CD8-positive, alpha-beta memory T cell (primary cell): Measurements from ENCODE around the gene SGCD. TPM values are rescaled to one million over a fixed set of nuclear protein-coding genes. Genes with fewer than 3 reads are reported as not detected.

ENCODE experiments used
- CTCF ChIA-PET: fragments of 350-600 bp; sonication (Branson Sonifier 250); formaldehyde crosslinking; loops from one replicate; lab custom pipeline; 2021; ENCODE audit warnings: antibody characterized with exemption; lab: Charles Lee
- POLR2A ChIA-PET: fragments of 350-600 bp; sonication (Branson Sonifier 250); formaldehyde crosslinking; loops from one replicate; lab custom pipeline; 2021; ENCODE audit warnings: antibody characterized with exemption; lab: Charles Lee
- DNase-seq, 5 donors: peaks; one replicate each; pipeline versions ENCODE4 v3.0.0 to v3.0.0-alpha.2; 2020 to 2022; ENCODE audit warnings: mixed read lengths in 1 of 5
- H3K27ac ChIP-seq: one replicate; pipeline ENCODE4 v1.7.0; 2013; ENCODE audit warnings: low read depth, mild to moderate bottlenecking, low read length, moderate library complexity
- H3K27me3 ChIP-seq: 2 replicates; pipeline ENCODE4 v1.7.0; 2013; ENCODE audit warnings: low read length, mild to moderate bottlenecking; ENCODE audit not compliant: insufficient read depth, poor library complexity, severe bottlenecking
- H3K36me3 ChIP-seq: 2 replicates; pipeline ENCODE4 v1.7.0; 2013; ENCODE audit warnings: mild to moderate bottlenecking, low read length, moderate library complexity; ENCODE audit not compliant: insufficient read depth
- H3K4me1 ChIP-seq: 2 replicates; pipeline ENCODE4 v1.7.0; 2013; ENCODE audit warnings: mild to moderate bottlenecking, low read length, moderate library complexity; ENCODE audit not compliant: insufficient read depth
- H3K4me3 ChIP-seq: 2 replicates; pipeline ENCODE4 v1.7.0; 2013; ENCODE audit warnings: mild to moderate bottlenecking, low read length
- H3K9me3 ChIP-seq: 2 replicates; pipeline ENCODE4 v1.7.0; 2013; ENCODE audit warnings: mild to moderate bottlenecking, low read length
- H3K27ac Mint-ChIP-seq, 8 donors: one replicate each; pipeline ENCODE4 v1.8.0; 2020 to 2021; ENCODE audit warnings: mixed read lengths in 8 of 8, mild to moderate bottlenecking in 6 of 8, inconsistent platforms in 3 of 8, moderate library complexity in 3 of 8
- H3K27me3 Mint-ChIP-seq, 2 donors: one replicate each; pipeline ENCODE4 v1.8.0; 2020 to 2021; ENCODE audit warnings: mixed read lengths in 2 of 2, mild to moderate bottlenecking in 1 of 2, moderate library complexity in 1 of 2
- H3K36me3 Mint-ChIP-seq, 3 donors: one replicate each; pipeline ENCODE4 v1.8.0; 2020 to 2021; ENCODE audit warnings: mixed read lengths in 3 of 3, inconsistent platforms in 1 of 3, mild to moderate bottlenecking in 1 of 3
- H3K4me1 Mint-ChIP-seq, 3 donors: one replicate each; pipeline ENCODE4 v1.8.0; 2020 to 2021; ENCODE audit warnings: mixed read lengths in 3 of 3, inconsistent platforms in 1 of 3, mild to moderate bottlenecking in 1 of 3
- H3K4me3 Mint-ChIP-seq, 7 donors: one replicate each; pipeline ENCODE4 v1.8.0; 2020 to 2021; ENCODE audit warnings: mixed read lengths in 7 of 7, mild to moderate bottlenecking in 6 of 7, moderate library complexity in 4 of 7, inconsistent platforms in 2 of 7
- H3K9me3 Mint-ChIP-seq, 5 donors: one replicate each; pipeline ENCODE4 v1.8.0; 2020 to 2022; ENCODE audit warnings: mixed read lengths in 5 of 5, mild to moderate bottlenecking in 3 of 5, moderate library complexity in 2 of 5, inconsistent platforms in 1 of 5
- polyA plus RNA-seq: library from polyadenylated mRNA; unstranded; fragments of 300-500 nt; fragmentation: Illumina TruSeq; gene quantifications from one replicate; pipeline ENCODE4 v1.2.3, GENCODE V29; 2021
- total RNA-seq, 2 experiments: library from RNA; stranded (reverse); gene quantifications; one replicate each; pipeline ENCODE4 v1.2.3, GENCODE V29; 2021

The SGCD gene
- total and polyA plus RNA-seq, 3 experiments from 2014 or later = 0.11 to 0.14 (median 0.11) TPM

DNA sequence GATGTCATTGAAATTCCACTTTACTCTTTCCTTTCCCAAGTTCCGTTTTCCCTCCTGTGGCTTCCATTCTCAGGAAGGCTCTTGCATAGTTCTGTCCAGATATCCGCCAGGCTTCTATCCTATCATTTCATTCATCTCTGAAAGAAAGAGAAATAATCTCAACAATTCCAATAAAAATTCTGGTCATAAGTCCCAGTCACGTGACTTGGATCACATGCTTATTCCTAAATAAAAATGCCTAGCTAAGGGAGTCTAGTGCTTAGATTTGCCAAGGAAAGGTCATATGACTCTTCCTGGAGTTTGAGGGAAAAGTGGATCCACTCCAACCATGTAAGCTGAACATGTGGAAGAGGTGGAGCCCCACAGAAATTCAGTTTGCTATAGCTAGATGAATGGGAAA lies 377.2 kb downstream of the SGCD start:
- DNase-seq = no peak
- ChIA-PET CTCF (no interaction called here), POLR2A (no interaction called here)
- H3K4me3 ChIP-seq = no peak overlapping the region
- H3K9me3 ChIP-seq = no peaks in the 10 kb centered on the region
- H3K9me3 Mint-ChIP-seq = no peaks in the 10 kb centered on the region
- H3K27me3 ChIP-seq = no peaks in the 10 kb centered on the region
- H3K36me3 Mint-ChIP-seq = no peaks in the 10 kb centered on the region
- H3K27ac ChIP-seq = no peak overlapping the region
- H3K27me3 Mint-ChIP-seq = peaks cover under 1 to 20% of the 10 kb centered on the region in 2 donors
- H3K36me3 ChIP-seq = no peaks in the 10 kb centered on the region
- H3K27ac Mint-ChIP-seq = no peak overlapping the region
- H3K4me1 Mint-ChIP-seq = no peaks in the 10 kb centered on the region
- H3K4me3 Mint-ChIP-seq = no peak overlapping the region
- no peaks in the 10 kb centered on the region for H3K4me1 ChIP-seq

GRCh38 chr5:156706631-156707030 lies 379.7 kb downstream of the SGCD start:
- no peaks in the 10 kb centered on the region for H3K36me3 ChIP-seq
- no peak overlapping the region for H3K4me3 ChIP-seq
- no peaks in the 10 kb centered on the region for H3K9me3 ChIP-seq
- H3K27ac ChIP-seq = no peak overlapping the region
- Mint-ChIP-seq H3K4me1 (no peaks in the 10 kb centered on the region), H3K27me3 (peaks cover 7 to 32% of the 10 kb centered on the region in 2 donors), H3K27ac (no peak overlapping the region), H3K4me3 (no peak overlapping the region), H3K9me3 (no peaks in the 10 kb centered on the region), H3K36me3 (no peaks in the 10 kb centered on the region)
- ChIA-PET CTCF (no interaction called here), POLR2A (no interaction called here)
- no peak for DNase-seq
- no peaks in the 10 kb centered on the region for H3K27me3 ChIP-seq
- H3K4me1 ChIP-seq = no peaks in the 10 kb centered on the region

GRCh38 chr5:156707750-156708149 lies 380.8 kb downstream of the SGCD start:
- H3K9me3 ChIP-seq = no peaks in the 10 kb centered on the region
- Mint-ChIP-seq H3K9me3 (no peaks in the 10 kb centered on the region), H3K4me1 (no peaks in the 10 kb centered on the region), H3K27ac (no peak overlapping the region), H3K36me3 (no peaks in the 10 kb centered on the region), H3K27me3 (peaks cover 10 to 43% of the 10 kb centered on the region in 2 donors), H3K4me3 (no peak overlapping the region)
- ChIA-PET CTCF (no interaction called here), POLR2A (no interaction called here)
- H3K4me3 ChIP-seq = no peak overlapping the region
- no peak overlapping the region for H3K27ac ChIP-seq
- DNase-seq = no peak
- no peaks in the 10 kb centered on the region for H3K36me3 ChIP-seq
- H3K27me3 ChIP-seq = no peaks in the 10 kb centered on the region
- H3K4me1 ChIP-seq = no peaks in the 10 kb centered on the region

- CTCF ChIA-PET = no interaction called here
Measured at GRCh38 chr5:156715287-156715686, 388.3 kb downstream of the SGCD start.

GRCh38 chr5:156716591-156717380 lies 389.8 kb downstream of the SGCD start:
- no peaks in the 10 kb centered on the region for H3K36me3 Mint-ChIP-seq
- H3K9me3 Mint-ChIP-seq = no peaks in the 10 kb centered on the region
- DNase-seq = no peak
- H3K27ac ChIP-seq = no peak overlapping the region
- no peaks in the 10 kb centered on the region for H3K9me3 ChIP-seq
- H3K4me3 Mint-ChIP-seq = no peak overlapping the region
- ChIA-PET POLR2A (no interaction called here), CTCF (no interaction called here)
- H3K4me1 ChIP-seq = no peaks in the 10 kb centered on the region
- H3K27ac Mint-ChIP-seq = peak overlapping the region in 1 of 8 donors; percentile 80
- no peaks in the 10 kb centered on the region for H3K4me1 Mint-ChIP-seq
- H3K4me3 ChIP-seq = no peak overlapping the region
- H3K36me3 ChIP-seq = no peaks in the 10 kb centered on the region
- no peaks in the 10 kb centered on the region for H3K27me3 ChIP-seq
- peaks cover 5 to 15% of the 10 kb centered on the region in 2 donors for H3K27me3 Mint-ChIP-seq

More at GRCh38 chr5:156715287-156715686, 388.3 kb downstream of the SGCD start:
- Histone ChIP-seq H3K4me3 (no peak overlapping the region), H3K27me3 (no peaks in the 10 kb centered on the region), H3K4me1 (no peaks in the 10 kb centered on the region), H3K36me3 (no peaks in the 10 kb centered on the region), H3K9me3 (no peaks in the 10 kb centered on the region), H3K27ac (no peak overlapping the region)
- Mint-ChIP-seq H3K4me3 (no peak overlapping the region), H3K4me1 (no peaks in the 10 kb centered on the region), H3K9me3 (no peaks in the 10 kb centered on the region), H3K27me3 (peaks cover 11 to 29% of the 10 kb centered on the region in 2 donors), H3K36me3 (no peaks in the 10 kb centered on the region), H3K27ac (no peak overlapping the region)
- DNase-seq = no peak
- POLR2A ChIA-PET = no interaction called here

DNA sequence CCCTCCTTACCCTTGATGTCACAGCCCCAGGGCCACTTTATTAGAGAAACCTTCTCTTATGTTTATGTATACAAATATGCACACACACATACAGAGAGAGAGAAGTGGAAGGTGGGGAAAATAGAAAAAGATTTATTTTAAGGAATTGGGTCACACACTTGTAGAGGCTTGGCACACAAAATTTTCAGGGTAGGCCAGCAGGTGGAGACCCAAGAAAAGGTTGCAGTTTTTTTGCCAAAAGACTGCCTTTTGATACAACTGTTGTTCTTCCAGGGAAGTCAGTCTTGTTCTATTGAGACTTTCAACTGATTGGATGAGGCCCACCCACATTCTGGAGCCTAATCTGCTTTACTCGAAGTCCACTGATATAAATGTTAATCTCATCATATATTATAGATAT lies 392.0 kb downstream of the SGCD start:
- Mint-ChIP-seq H3K27ac (no peak overlapping the region), H3K4me3 (no peak overlapping the region), H3K27me3 (peaks cover 0 to 3% of the 10 kb centered on the region in 2 donors), H3K4me1 (no peaks in the 10 kb centered on the region), H3K36me3 (no peaks in the 10 kb centered on the region), H3K9me3 (no peaks in the 10 kb centered on the region)
- Histone ChIP-seq H3K27me3 (no peaks in the 10 kb centered on the region), H3K27ac (no peak overlapping the region), H3K4me1 (no peaks in the 10 kb centered on the region), H3K36me3 (no peaks in the 10 kb centered on the region), H3K4me3 (no peak overlapping the region), H3K9me3 (no peaks in the 10 kb centered on the region)
- ChIA-PET CTCF (no interaction called here), POLR2A (no interaction called here)
- no peak for DNase-seq

DNA sequence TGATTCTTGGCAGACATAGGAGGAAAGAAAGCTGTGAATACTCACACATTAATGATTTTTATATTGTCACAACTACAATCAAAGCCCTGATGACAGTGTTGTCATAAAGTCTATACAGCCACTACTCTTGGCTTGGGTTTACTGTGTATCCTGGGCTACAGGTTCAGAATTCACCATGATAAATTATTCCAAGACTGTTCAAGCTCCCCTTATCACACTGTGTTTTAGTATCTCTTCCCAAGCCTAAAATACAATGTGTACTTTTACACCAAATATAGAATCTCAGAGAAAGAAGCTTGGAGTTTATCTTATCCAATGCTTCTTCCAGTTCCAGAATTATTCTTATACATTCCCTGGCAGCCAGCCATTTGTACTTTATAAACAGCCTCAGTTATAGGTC lies 395.4 kb downstream of the SGCD start:
- H3K36me3 Mint-ChIP-seq = no peaks in the 10 kb centered on the region
- H3K4me1 ChIP-seq = no peaks in the 10 kb centered on the region
- no peaks in the 10 kb centered on the region for H3K36me3 ChIP-seq
- H3K4me1 Mint-ChIP-seq = no peaks in the 10 kb centered on the region
- H3K27ac Mint-ChIP-seq = no peak overlapping the region
- no peaks in the 10 kb centered on the region for H3K27me3 ChIP-seq
- no peaks in the 10 kb centered on the region for H3K27me3 Mint-ChIP-seq
- no peak for DNase-seq
- H3K9me3 ChIP-seq = no peaks in the 10 kb centered on the region
- no peak overlapping the region for H3K4me3 Mint-ChIP-seq
- no peak overlapping the region for H3K27ac ChIP-seq
- CTCF ChIA-PET = no interaction called here
- no peaks in the 10 kb centered on the region for H3K9me3 Mint-ChIP-seq
- no peak overlapping the region for H3K4me3 ChIP-seq
- POLR2A ChIA-PET = no interaction called here

DNA sequence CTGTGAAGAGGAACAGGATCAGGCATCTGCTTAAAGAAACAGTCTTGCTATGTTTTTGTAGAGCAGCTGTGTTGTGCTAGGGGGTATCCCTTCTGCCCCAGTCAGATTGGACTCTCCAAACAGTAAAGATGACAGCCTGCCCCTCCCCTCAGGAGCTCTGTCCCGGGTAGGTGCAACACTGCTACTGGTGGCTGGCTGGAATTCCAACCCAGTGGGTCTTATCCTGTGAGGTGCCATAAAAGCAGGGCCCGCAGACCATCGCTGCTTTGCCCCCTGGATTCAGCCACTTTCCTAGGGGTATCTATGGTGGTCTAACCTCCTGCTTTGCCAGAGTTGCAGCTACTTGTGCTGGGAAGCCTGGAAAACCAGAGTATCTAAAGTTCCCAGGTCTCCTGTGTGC lies 408.5 kb downstream of the SGCD start:
- Mint-ChIP-seq H3K9me3 (no peaks in the 10 kb centered on the region), H3K36me3 (no peaks in the 10 kb centered on the region), H3K4me1 (no peaks in the 10 kb centered on the region), H3K27ac (peak overlapping the region in 1 of 8 donors; percentile 16), H3K27me3 (peaks cover 5 to 25% of the 10 kb centered on the region in 2 donors), H3K4me3 (no peak overlapping the region)
- H3K9me3 ChIP-seq = no peaks in the 10 kb centered on the region
- CTCF ChIA-PET = no interaction called here
- POLR2A ChIA-PET = no interaction called here
- H3K36me3 ChIP-seq = no peaks in the 10 kb centered on the region
- H3K27me3 ChIP-seq = no peaks in the 10 kb centered on the region
- H3K4me3 ChIP-seq = no peak overlapping the region
- no peaks in the 10 kb centered on the region for H3K4me1 ChIP-seq
- no peak for DNase-seq
- H3K27ac ChIP-seq = no peak overlapping the region
